MG63 (cell line): ENCODE data around the gene PRMT7. TPM values are rescaled to one million over a fixed set of nuclear protein-coding genes. Genes with fewer than 3 reads are reported as not detected.

Experiments
- DNase-seq: peaks from one replicate; pipeline ENCODE4 v3.0.0-alpha.2; 2020
- H3K27me3 ChIP-seq: fragments of 250-450 bp; sonication (Bioruptor Pico); 2 replicates; pipeline ENCODE4 v1.5.1; 2020; ENCODE audit warnings: mild to moderate bottlenecking, moderate library complexity
- H3K36me3 ChIP-seq: fragments of 250-450 bp; sonication (Bioruptor Pico); 2 replicates; pipeline ENCODE4 v1.5.1; 2020; ENCODE audit warnings: mild to moderate bottlenecking, moderate library complexity
- H3K4me3 ChIP-seq: fragments of 250-450 bp; sonication (Bioruptor Pico); 2 replicates; pipeline ENCODE4 v1.5.1; 2020; ENCODE audit warnings: mild to moderate bottlenecking, moderate library complexity
- H3K9me3 ChIP-seq: fragments of 250-450 bp; sonication (Bioruptor Pico); 2 replicates; pipeline ENCODE4 v1.5.1; 2020; ENCODE audit warnings: mild to moderate bottlenecking, moderate library complexity
- total RNA-seq: library from RNA; depleted of rRNA; stranded (reverse); fragments of >200 nt; shearing (Covaris generic); gene quantifications from 2 replicates; pipeline ENCODE4 v1.2.3, GENCODE V29; 2014; ENCODE audit warnings: low replicate concordance

The PRMT7 gene
- total RNA-seq, 1 experiment from 2014 or later, result 81.1 TPM

GRCh38 chr16:68328860-68329390, 18.1 kb downstream of the PRMT7 start:
- Histone ChIP-seq H3K4me3 (no peak overlapping the region), H3K9me3 (no peaks in the 10 kb centered on the region), H3K36me3 (peaks cover 6% of the 10 kb centered on the region), H3K27me3 (no peaks in the 10 kb centered on the region)
- no peak for DNase-seq

- Histone ChIP-seq H3K9me3 (no peaks in the 10 kb centered on the region), H3K36me3 (peaks cover 6% of the 10 kb centered on the region), H3K4me3 (no peak overlapping the region), H3K27me3 (no peaks in the 10 kb centered on the region)
- no peak for DNase-seq
Observed at GRCh38 chr16:68331879-68332410, 21.1 kb downstream of the PRMT7 start.

GRCh38 chr16:68332411-68333121, 21.7 kb downstream of the PRMT7 start:
- peaks cover 6% of the 10 kb centered on the region for H3K36me3 ChIP-seq
- H3K9me3 ChIP-seq, result no peaks in the 10 kb centered on the region
- H3K4me3 ChIP-seq, result no peak overlapping the region
- DNase-seq, result no peak
- no peaks in the 10 kb centered on the region for H3K27me3 ChIP-seq

GRCh38 chr16:68335175-68335574, 24.4 kb downstream of the PRMT7 start:
- Histone ChIP-seq H3K27me3 (no peaks in the 10 kb centered on the region), H3K4me3 (no peak overlapping the region), H3K9me3 (no peaks in the 10 kb centered on the region), H3K36me3 (no peaks in the 10 kb centered on the region)
- no peak for DNase-seq

- H3K9me3 ChIP-seq, result no peaks in the 10 kb centered on the region
- H3K4me3 ChIP-seq, result no peak overlapping the region
- no peaks in the 10 kb centered on the region; the same call in 1 of the 2 replicates for H3K36me3 ChIP-seq
- H3K27me3 ChIP-seq, result no peaks in the 10 kb centered on the region
- DNase-seq, result no peak
Observed at GRCh38 chr16:68338326-68339119, 27.7 kb downstream of the PRMT7 start.

- Histone ChIP-seq H3K27me3 (no peaks in the 10 kb centered on the region), H3K4me3 (no peak overlapping the region), H3K36me3 (no peaks in the 10 kb centered on the region; the same call in 1 of the 2 replicates), H3K9me3 (no peaks in the 10 kb centered on the region)
- no peak for DNase-seq
Observed at GRCh38 chr16:68339214-68339613, 28.4 kb downstream of the PRMT7 start.

GRCh38 chr16:68342620-68343019, 31.8 kb downstream of the PRMT7 start:
- H3K9me3 ChIP-seq, result no peaks in the 10 kb centered on the region
- no peak for DNase-seq
- H3K27me3 ChIP-seq, result no peaks in the 10 kb centered on the region
- H3K36me3 ChIP-seq, result peaks cover 2% of the 10 kb centered on the region
- H3K4me3 ChIP-seq, result no peak overlapping the region

- H3K36me3 ChIP-seq, result peaks cover 2% of the 10 kb centered on the region
- DNase-seq, result no peak
- no peaks in the 10 kb centered on the region for H3K27me3 ChIP-seq
- no peak overlapping the region for H3K4me3 ChIP-seq
- no peaks in the 10 kb centered on the region for H3K9me3 ChIP-seq
Observed at GRCh38 chr16:68343137-68343536, 32.3 kb downstream of the PRMT7 start.

- Histone ChIP-seq H3K36me3 (peaks cover 2% of the 10 kb centered on the region), H3K9me3 (no peaks in the 10 kb centered on the region), H3K4me3 (no peak overlapping the region), H3K27me3 (no peaks in the 10 kb centered on the region)
- DNase-seq, result no peak
Observed at GRCh38 chr16:68344252-68344651, 33.4 kb downstream of the PRMT7 start.

GRCh38 chr16:68345351-68345810, 34.6 kb downstream of the PRMT7 start:
- Histone ChIP-seq H3K27me3 (no peaks in the 10 kb centered on the region), H3K9me3 (no peaks in the 10 kb centered on the region), H3K4me3 (no peak overlapping the region), H3K36me3 (peaks cover 2% of the 10 kb centered on the region)
- no peak for DNase-seq

- no peak for DNase-seq
- H3K9me3 ChIP-seq, result no peaks in the 10 kb centered on the region
- H3K4me3 ChIP-seq, result no peak overlapping the region
- H3K27me3 ChIP-seq, result no peaks in the 10 kb centered on the region
- peaks cover 2% of the 10 kb centered on the region for H3K36me3 ChIP-seq
Observed at GRCh38 chr16:68345958-68346635, 35.3 kb downstream of the PRMT7 start.

GRCh38 chr16:68346892-68347480, 36.2 kb downstream of the PRMT7 start:
- Histone ChIP-seq H3K36me3 (peaks cover 2% of the 10 kb centered on the region), H3K27me3 (no peaks in the 10 kb centered on the region), H3K4me3 (no peak overlapping the region), H3K9me3 (no peaks in the 10 kb centered on the region)
- no peak for DNase-seq

- peaks cover 2% of the 10 kb centered on the region for H3K36me3 ChIP-seq
- H3K27me3 ChIP-seq, result no peaks in the 10 kb centered on the region
- DNase-seq, result no peak
- no peak overlapping the region for H3K4me3 ChIP-seq
- no peaks in the 10 kb centered on the region for H3K9me3 ChIP-seq
Observed at GRCh38 chr16:68347605-68348004, 36.8 kb downstream of the PRMT7 start.

- Histone ChIP-seq H3K4me3 (no peak overlapping the region), H3K36me3 (peaks cover 2% of the 10 kb centered on the region; the same call in 1 of the 2 replicates), H3K9me3 (no peaks in the 10 kb centered on the region), H3K27me3 (no peaks in the 10 kb centered on the region)
- DNase-seq, result no peak
Observed at GRCh38 chr16:68348639-68349445, 38.0 kb downstream of the PRMT7 start.

- H3K9me3 ChIP-seq, result no peaks in the 10 kb centered on the region
- DNase-seq, result no peak
- H3K4me3 ChIP-seq, result no peak overlapping the region
- H3K36me3 ChIP-seq, result peaks cover 2% of the 10 kb centered on the region; the same call in 1 of the 2 replicates
- no peaks in the 10 kb centered on the region for H3K27me3 ChIP-seq
Observed at GRCh38 chr16:68349838-68350410, 39.1 kb downstream of the PRMT7 start.
